H1 (cell line): ENCODE results near the gene ITPKA. TPM values are rescaled to one million over a fixed set of nuclear protein-coding genes. Genes with fewer than 3 reads are reported as not detected.

Source experiments
- BRCA1 ChIP-seq: IDR thresholded peaks from 2 replicates; pipeline ENCODE4 v1.6.1; 2012; ENCODE audit warnings: low read depth, low read length, improper control_type of control experiment
- CHD2 ChIP-seq: IDR thresholded peaks from 2 replicates; pipeline ENCODE4 v1.6.1; 2012; ENCODE audit warnings: low read length, improper control_type of control experiment
- CHD7 ChIP-seq: fragments of 300-600 bp; sonication (generic); IDR thresholded peaks from 2 replicates; pipeline ENCODE4 v1.7.1; 2012; ENCODE audit warnings: low read length, moderate library complexity, mild to moderate bottlenecking, inconsistent platforms; ENCODE audit not compliant: insufficient replicate concordance
- EGR1 ChIP-seq: IDR thresholded peaks from 2 replicates; pipeline ENCODE4 v1.6.1; 2011; ENCODE audit warnings: low read depth, low read length, borderline replicate concordance
- HDAC2 ChIP-seq, 2 experiments: fragments of 300-600 bp in 1 of 2; sonication (generic) in 1 of 2; IDR thresholded peaks; 2 replicates each; pipeline ENCODE4 v1.6.1; 2011 to 2012; ENCODE audit warnings: low read depth in 2 of 2, low read length in 2 of 2, mild to moderate bottlenecking in 2 of 2, moderate library complexity in 2 of 2, borderline replicate concordance in 1 of 2, inconsistent platforms in 1 of 2
- KDM1A ChIP-seq: fragments of 200-600, 300-600 bp; sonication (generic); IDR thresholded peaks from 2 replicates; pipeline ENCODE4 v1.7.1; 2016; ENCODE audit warnings: mild to moderate bottlenecking, low read length, borderline replicate concordance
- MAX ChIP-seq: IDR thresholded peaks from 2 replicates; pipeline ENCODE4 v1.6.1; 2012; ENCODE audit warnings: inconsistent platforms
- PHF8 ChIP-seq: fragments of 200-600 bp; sonication (generic); conservative IDR thresholded peaks from 2 replicates; pipeline ENCODE4 v1.7.1; 2012; ENCODE audit warnings: low read depth, mild to moderate bottlenecking, inconsistent platforms, low read length, moderate library complexity
- POLR2A ChIP-seq, 2 experiments: IDR thresholded peaks; 1 replicate in 1 of 2; 2 replicates in 1 of 2; pipeline ENCODE4 v1.6.1; 2011; ENCODE audit warnings: low read depth in 2 of 2, low read length in 2 of 2, mild to moderate bottlenecking in 2 of 2; ENCODE audit errors: control extremely low read depth in 1 of 2
- TCF12 ChIP-seq: IDR thresholded peaks from 2 replicates; pipeline ENCODE4 v1.6.1; 2011; ENCODE audit warnings: low read depth, mild to moderate bottlenecking, low read length
- YY1 ChIP-seq: IDR thresholded peaks from 2 replicates; pipeline ENCODE4 v1.6.1; 2011; ENCODE audit warnings: low read depth, mild to moderate bottlenecking, low read length
- polyA plus RNA-seq, 7 experiments: library from polyadenylated mRNA; depleted of rRNA in 3 of 7; stranded (reverse) in 5 of 7; unstranded in 2 of 7; fragments of >200 nt in 5 of 7; fragments of 200-250 nt in 2 of 7; gene quantifications; 1 replicate in 5 of 7; 2 replicates in 1 of 7; 4 replicates in 1 of 7; pipeline versions ENCODE4 v1.2.1 to v1.2.3, GENCODE V29; 2011 to 2013; ENCODE audit warnings: missing spikeins in 2 of 7, mixed read lengths in 2 of 7
- total RNA-seq: library from RNA; stranded (reverse); fragmentation: NEBNext Ultra II Directional; extraction: Animal tissue kit (Norgen Biotek cat#: 25700); gene quantifications from 2 replicates; pipeline ENCODE4 v1.2.1, GENCODE V29; 2021

ITPKA gene
- total and polyA plus RNA-seq, 2 of the 8 experiments (the other 6 are each of a cell fraction or from before 2014, with no cell fraction given), result 0.39 to 0.99 TPM

- TF ChIP-seq CHD7 (no peak), HDAC2 (IDR thresholded peaks at IDR 0.05; ENCODE audit: borderline replicate concordance in 1 of 2, low read depth in 2 of 2, low read length in 2 of 2) (no peak), YY1 (no peak), EGR1 (no peak; the same call in 1 of the 2 replicates), PHF8 (no peak), CHD2 (peak; percentile 54; the same call in 1 of the 2 replicates), KDM1A (no peak), TCF12 (no peak), BRCA1 (no peak), MAX (peak; percentile 91), POLR2A (IDR thresholded peaks at IDR 0.05; ENCODE audit: control extremely low read depth in 1 of 2, low read depth in 2 of 2, low read length in 2 of 2) (no peak)
Measured at GRCh38 chr15:41494190-41494921, 682 bp downstream of the ITPKA start (continued).
